ENCODE results near the gene HGFAC.
A peak's percentile ranks its signal among the peaks of the same experiment; 100 is the strongest.

The HGFAC gene

GRCh38 chr4:3485011-3485791 is 43.4 kb downstream of the HGFAC start:
- DNase-seq = no peak

- DNase-seq = no peak
Measured at GRCh38 chr4:3485886-3486540, 44.2 kb downstream of the HGFAC start.

GRCh38 chr4:3486541-3487540 is 45.1 kb downstream of the HGFAC start:
- peak in 31 of 56 donors; percentile 16 to 78 (median 44) for DNase-seq

GRCh38 chr4:3487861-3488260 is 46.1 kb downstream of the HGFAC start:
- peak in 6 of 56 donors; percentile 12 to 51 (median 32) for DNase-seq

- no peak for DNase-seq
Measured at GRCh38 chr4:3488820-3489219, 47.1 kb downstream of the HGFAC start.

- DNase-seq = no peak
Measured at GRCh38 chr4:3489451-3489962, 47.7 kb downstream of the HGFAC start.

GRCh38 chr4:3491681-3492405 is 50.1 kb downstream of the HGFAC start:
- no peak for DNase-seq

GRCh38 chr4:3492741-3493719 is 51.3 kb downstream of the HGFAC start:
- DNase-seq = no peak

- DNase-seq = no peak
Measured at GRCh38 chr4:3493720-3494461, 52.1 kb downstream of the HGFAC start.

- DNase-seq = no peak
Measured at GRCh38 chr4:3494462-3494871, 52.7 kb downstream of the HGFAC start.

GRCh38 chr4:3495204-3495975 is 53.6 kb downstream of the HGFAC start:
- no peak for DNase-seq

- DNase-seq = no peak
Measured at GRCh38 chr4:3496021-3496420, 54.3 kb downstream of the HGFAC start.

GRCh38 chr4:3497095-3497494 is 55.3 kb downstream of the HGFAC start:
- no peak for DNase-seq

- no peak for DNase-seq
Measured at GRCh38 chr4:3497523-3498389, 56.0 kb downstream of the HGFAC start.

GRCh38 chr4:3498407-3498806 is 56.6 kb downstream of the HGFAC start:
- DNase-seq = no peak

All from amygdala (tissue), 56 donors.